Medulla oblongata (tissue), 1 donor: ENCODE data around the gene RCOR1.
"Not testable (repeated sequence)": the region's sequence is repeated elsewhere in the genome, so short reads cannot be mapped to it uniquely, and the experiment has no call there.

Experiments used
- DNase-seq: peaks from one replicate; pipeline ENCODE4 v3.0.0-alpha.2; 2015; ENCODE audit errors: extremely low spot score

Gene RCOR1

GRCh38 chr14:102750376-102750775, 157.9 kb downstream of the RCOR1 start:
- DNase-seq = no peak

GRCh38 chr14:102751088-102751487, 158.6 kb downstream of the RCOR1 start:
- no peak for DNase-seq

DNA sequence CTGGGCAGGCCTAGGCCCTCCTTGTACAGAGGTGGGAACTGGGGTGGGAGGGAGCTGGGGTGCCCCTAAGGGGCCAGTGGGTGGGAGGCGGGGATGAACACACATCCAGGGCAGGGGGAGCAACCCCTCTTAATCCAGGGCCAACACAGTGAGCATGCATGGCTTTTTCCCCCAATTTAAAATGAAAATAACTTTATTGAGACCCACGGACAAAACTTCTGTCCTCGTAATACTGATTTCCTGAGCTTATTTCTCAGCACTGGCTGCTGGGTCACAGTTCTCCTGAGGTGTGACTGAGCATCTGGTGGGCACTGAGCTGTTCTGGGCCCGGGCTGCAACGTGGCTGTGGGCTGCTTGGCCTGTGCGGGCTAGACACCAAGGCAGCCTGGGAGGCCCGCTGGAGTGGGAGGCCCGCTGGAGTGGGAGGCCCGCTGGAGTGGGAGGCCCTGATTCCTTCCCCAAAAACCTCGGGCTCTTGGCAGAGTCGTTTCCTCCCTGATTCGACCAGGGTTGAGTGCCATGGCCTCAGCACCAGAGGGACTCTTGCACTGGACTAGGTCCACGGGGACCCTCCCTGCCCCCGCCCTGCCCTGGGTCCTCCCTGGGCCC, 159.9 kb downstream of the RCOR1 start:
- no peak for DNase-seq

DNA sequence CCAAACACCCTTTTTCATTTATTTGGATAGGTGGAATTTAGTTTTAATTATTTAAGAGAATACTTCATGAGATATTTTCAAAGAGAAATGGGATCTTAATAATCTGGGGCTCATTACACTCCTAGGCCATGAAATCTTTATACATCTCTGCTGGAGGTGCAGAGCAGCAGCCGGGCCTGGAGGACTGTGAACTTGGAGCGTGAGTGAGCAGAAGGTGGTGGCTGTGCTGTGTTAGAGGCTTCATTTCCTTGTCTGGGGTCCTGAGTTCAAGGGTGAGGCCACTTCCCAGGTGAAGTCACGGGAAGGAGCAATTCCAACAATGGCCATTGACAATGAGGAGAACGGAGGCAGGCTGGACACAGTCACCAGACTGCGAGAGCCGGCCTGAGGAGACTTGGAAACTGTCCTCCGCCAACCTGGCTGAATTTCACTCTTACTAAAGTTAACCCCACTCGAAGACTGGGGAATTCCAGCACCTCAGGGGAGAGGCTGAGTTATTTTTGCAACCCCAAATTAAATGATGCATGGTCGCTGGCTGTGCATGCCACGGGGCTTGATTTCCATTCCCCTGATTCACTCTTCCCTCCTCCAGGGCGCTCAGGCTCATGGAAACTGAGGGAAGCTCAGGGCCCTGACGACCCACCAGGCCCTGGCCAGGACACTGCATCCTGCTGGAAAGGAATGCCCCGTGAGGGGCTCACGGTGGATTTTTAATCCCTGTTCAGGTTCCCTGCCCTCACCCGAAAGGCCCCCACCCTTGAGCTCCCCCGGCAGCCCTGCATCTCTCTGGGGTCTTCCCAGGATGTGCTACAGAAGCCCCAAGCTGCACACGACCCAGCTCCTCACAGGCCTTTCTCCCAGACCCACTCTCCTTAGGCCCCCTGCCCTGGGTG, 162.2 kb downstream of the RCOR1 start:
- DNase-seq = no peak

DNA sequence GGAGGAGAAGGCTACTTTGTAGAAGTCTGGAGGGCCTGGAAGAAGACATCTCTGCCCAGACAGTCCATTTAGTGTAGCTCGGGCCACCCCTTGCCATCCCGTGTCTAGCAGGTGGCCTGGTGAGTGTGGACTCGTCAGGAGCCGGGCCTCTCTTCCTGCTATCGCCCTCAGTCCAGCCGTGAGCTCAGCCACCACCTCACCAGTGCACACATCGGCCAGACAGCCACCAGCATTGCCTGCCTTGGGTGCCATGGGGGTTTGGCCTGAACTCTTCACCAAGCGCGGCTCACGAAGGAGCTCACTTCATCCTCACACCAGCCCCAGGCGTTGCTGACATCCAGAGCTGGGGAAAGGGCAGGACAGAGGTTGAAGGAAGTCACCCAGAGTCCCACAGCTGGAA, 165.2 kb downstream of the RCOR1 start:
- no peak for DNase-seq

DNA sequence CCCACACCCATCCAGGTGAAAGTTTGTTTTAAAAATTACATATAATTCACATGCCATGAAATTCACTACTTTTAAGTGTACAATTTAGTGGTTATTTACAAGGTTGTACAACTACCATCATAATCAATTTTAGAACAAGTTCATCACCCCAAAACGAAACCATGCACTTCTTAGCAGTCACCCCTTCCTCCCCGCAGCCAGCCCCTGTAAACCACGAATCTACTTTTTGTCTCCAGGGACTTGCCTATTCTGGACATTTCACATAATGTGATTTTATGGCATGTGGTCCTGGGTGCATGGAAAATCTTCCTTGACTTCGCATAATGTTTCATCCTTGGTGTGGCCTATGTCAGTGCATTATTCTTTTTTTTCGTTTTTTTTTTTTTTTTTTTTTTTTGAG, 165.6 kb downstream of the RCOR1 start:
- no peak for DNase-seq

GRCh38 chr14:102759456-102760187, 167.2 kb downstream of the RCOR1 start:
- DNase-seq = no peak

GRCh38 chr14:102760496-102761193, 168.2 kb downstream of the RCOR1 start:
- no peak for DNase-seq

GRCh38 chr14:102761206-102761605, 168.8 kb downstream of the RCOR1 start:
- no peak for DNase-seq

DNA sequence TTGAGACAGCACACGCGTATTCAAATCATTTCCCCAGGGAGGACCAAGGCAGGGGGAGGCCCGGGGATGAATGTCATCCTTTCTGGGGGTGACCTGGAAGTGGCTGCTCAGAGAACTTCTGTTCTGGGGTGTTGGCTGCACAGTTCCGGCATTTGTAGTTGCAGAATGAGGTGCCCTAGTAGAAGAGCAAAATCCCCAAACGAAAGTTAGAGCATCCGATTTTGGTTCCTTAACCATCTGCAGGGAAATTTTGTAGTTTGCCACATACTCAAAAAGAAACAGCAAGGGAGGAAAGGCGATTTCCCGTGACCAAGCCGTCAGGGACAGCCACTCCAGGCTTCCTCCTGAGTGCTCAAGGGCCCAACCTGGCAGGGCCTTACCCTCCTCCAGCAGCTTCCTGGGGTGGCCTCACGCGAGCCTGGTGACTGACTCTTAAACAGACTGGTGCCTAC, 171.8 kb downstream of the RCOR1 start:
- DNase-seq = no peak

- DNase-seq = not testable (repeated sequence)
Measured at GRCh38 chr14:102765770-102766169, 173.3 kb downstream of the RCOR1 start.

DNA sequence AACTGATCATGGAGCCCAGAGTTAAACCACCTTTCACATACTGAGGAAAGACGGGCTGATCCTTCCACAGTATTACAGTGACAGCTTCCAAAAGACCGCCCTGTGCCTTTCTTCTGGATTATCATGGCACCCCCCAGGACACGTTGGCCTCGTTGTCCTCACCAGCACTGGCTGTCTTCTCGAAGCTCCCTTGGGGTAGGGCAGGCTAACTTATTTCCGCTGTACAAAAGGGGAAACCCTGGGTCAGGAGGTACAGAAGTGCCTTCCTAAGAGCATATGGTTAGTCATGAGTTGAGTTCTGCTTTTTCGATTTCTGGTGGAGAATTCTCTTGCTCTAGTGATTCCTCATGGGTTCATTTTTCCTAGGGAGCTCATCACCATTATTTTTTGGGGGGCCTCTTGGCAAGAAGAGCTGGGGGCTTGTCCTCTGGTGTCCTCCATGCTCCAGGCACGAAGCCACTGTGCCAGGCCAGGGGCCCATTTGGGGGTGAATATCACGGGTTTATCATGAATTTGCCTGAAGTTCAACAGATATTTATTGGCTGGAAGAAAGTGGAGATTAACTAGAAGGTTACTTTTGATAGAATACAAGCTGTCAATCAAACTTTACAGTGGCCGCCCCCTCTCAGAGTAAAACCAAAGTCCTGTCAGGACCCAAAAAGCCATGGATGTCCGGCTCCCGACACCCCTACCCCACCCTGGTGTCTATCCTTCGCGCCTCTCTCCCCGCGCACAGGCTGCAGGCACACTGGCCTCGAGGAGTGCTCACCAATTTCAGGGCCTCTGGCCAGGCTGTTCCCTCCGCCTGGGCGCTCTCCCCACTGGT, 176.0 kb downstream of the RCOR1 start:
- peak; percentile 82 for DNase-seq

DNA sequence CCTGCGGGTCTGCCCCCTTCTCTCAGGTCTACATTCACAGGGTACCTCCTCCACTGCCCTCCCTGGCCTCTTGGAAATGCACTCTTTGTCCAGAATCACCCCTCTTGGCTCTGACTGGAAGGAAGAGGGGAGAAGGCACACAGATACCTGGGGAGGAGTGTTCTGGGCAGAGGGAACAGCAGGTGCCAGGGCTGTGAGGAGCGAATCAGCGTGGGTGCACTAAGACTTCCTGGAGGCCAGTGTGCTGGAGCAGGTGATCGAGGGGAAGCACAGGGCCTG, 176.5 kb downstream of the RCOR1 start:
- DNase-seq = no peak

DNA sequence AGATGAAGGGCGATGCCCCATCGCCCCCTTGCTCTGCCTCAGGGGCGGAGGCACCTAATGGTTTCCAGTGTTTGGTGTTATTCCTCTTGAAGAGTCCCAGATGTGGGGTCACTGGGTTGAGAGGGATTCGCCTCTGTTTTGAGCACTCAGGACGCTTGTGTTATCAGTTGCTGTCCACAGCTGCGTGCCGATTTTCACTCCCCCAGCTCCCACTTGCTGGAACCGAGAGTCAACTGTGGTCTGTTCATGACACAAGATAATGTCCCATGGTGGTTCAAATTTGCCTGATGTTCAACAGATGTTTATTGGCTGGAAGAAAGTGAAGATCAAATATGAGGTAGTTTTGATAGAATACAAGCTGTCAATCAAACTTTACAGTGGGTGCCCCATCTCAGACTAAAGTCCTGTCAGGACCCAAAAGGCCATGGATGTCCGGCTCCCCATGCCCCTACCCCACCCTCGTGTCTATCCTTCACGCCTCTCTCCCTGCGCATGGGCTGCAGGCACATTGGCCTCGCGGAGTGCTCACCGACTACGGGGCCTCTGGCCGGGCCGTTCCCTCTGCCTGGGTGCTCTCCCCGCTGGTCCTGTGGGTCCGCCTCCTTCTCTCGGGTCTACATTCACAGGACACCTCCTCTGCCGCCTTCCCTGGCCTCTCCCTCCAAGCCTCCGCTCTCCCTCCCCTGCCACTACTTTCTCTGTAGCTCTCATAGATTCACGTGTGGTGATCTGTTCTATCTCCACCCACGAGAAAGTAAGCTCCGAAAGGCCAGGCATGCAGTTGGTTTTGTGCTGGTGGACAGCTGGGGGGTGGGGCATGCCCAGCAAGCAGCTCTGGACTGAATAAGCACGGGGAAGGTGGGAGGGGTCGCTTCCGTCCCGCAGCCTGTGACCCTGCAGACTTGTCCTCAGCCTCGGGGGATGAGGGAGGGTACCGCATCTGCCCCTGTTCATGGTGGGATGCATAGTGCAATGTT, 178.0 kb downstream of the RCOR1 start:
- DNase-seq = no peak

GRCh38 chr14:102771144-102771543, 178.7 kb downstream of the RCOR1 start:
- DNase-seq = no peak

DNA sequence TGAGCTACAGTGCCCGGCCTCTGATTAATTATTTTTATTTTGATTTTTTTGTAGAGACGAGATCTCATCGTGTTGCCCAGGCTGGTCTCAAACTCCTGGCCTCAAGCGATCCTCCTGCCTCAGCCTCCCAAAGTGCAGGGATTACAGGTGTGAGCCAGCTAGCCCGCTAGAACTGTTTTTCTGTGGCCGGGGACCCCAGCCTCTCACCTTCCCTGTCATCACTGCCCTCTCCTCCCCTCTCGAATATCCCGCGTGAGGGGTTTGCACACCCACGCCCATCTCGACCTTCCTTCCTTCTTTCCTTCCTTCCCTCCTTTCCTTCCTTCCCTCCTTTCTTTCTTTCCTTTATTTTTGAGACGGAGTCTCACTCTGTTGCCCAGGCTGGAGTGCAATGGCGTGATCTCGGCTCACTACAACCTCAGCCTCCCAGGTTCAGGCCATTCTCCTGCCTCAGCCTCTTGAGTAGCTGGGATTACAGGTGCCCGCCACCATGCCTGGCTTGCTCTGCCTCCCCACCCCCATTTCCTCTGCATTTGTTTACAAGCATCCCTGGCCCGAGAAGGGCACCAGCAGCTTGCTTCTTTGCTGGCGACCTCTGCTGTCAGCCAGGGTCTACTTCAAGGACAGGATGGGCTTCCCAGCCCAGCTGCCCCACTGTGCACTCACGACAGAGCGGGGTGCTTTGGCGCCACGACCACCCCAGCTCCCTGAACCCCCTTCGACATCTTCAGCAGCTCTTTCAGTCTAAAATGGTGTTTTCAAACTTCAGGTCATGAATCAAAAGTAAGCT, 180.5 kb downstream of the RCOR1 start:
- DNase-seq = no peak

GRCh38 chr14:102774391-102775153, 182.1 kb downstream of the RCOR1 start:
- peak; percentile 85 for DNase-seq
